K562 (cell line): ENCODE data around the gene PRKCE.

Experiments used
- ATF3 ChIP-seq, 2 experiments: fragments of 450-650 bp in 1 of 2; sonication (generic) in 1 of 2; formaldehyde crosslinking in 1 of 2; IDR thresholded peaks in 1 of 2; conservative IDR thresholded peaks in 1 of 2; 2 replicates each; pipeline versions ENCODE4 v1.6.1 to v1.8.1; 2016 to 2023; ENCODE audit warnings: mild to moderate bottlenecking in 2 of 2, moderate library complexity in 2 of 2, inconsistent platforms in 1 of 2, missing genetic modification reagents in 1 of 2
- CTCF ChIP-seq, 3 experiments: IDR thresholded peaks in 2 of 3; conservative IDR thresholded peaks in 1 of 3; 2 replicates each; pipeline ENCODE4 v1.5.1; 2011 to 2012; ENCODE audit warnings: low read length in 3 of 3, mild to moderate bottlenecking in 3 of 3, control low read depth in 2 of 3, improper control_type of control experiment in 1 of 3, inconsistent platforms in 1 of 3, low read depth in 1 of 3, mixed read lengths in 1 of 3, moderate library complexity in 1 of 3; ENCODE audit not compliant: insufficient read depth in 2 of 3
- E2F3 ChIP-seq: fragments of 250-450 bp; sonication (Bioruptor Pico); IDR thresholded peaks from 2 replicates; pipeline ENCODE4 v1.4.0; 2020; ENCODE audit warnings: mild to moderate bottlenecking
- EP300 ChIP-seq: IDR thresholded peaks from 2 replicates; pipeline ENCODE4 v1.6.1; 2012; ENCODE audit warnings: low read length, improper control_type of control experiment
- KAT7 ChIP-seq: sonication (generic); formaldehyde crosslinking; IDR thresholded peaks from 2 replicates; pipeline ENCODE4 v1.8.0; 2022; ENCODE audit warnings: missing genetic modification reagents, mild to moderate bottlenecking, borderline replicate concordance
- MAFF ChIP-seq: IDR thresholded peaks from 2 replicates; pipeline ENCODE4 v1.6.1; 2012; ENCODE audit warnings: low read length, improper control_type of control experiment
- NFE2 ChIP-seq: IDR thresholded peaks from 2 replicates; pipeline ENCODE4 v1.6.1; 2014; ENCODE audit warnings: antibody characterized with exemption, low read depth
- SAP30 ChIP-seq: fragments of 200-600 bp; sonication (generic); IDR thresholded peaks from 2 replicates; pipeline ENCODE4 v1.6.1; 2012; ENCODE audit warnings: borderline replicate concordance, low read depth, mild to moderate bottlenecking, moderate library complexity, low read length, control low read depth, inconsistent platforms; ENCODE audit not compliant: insufficient read depth, poor library complexity, severe bottlenecking
- TRIM28 ChIP-seq: fragments of 450-650 bp; IDR thresholded peaks from 2 replicates; pipeline ENCODE4 v1.6.1; 2017
- TSC22D4 ChIP-seq: fragments of 450-650 bp; IDR thresholded peaks from 2 replicates; pipeline ENCODE4 v1.6.1; 2016; ENCODE audit warnings: missing genetic modification characterization, missing biosample characterization, control low read depth
- ZC3H4 ChIP-seq: sonication (generic); formaldehyde crosslinking; IDR thresholded peaks from 2 replicates; pipeline ENCODE4 v1.9.0; 2021; ENCODE audit warnings: missing genetic modification reagents, borderline replicate concordance
- ZKSCAN1 ChIP-seq: fragments of 150-350 bp; IDR thresholded peaks from 2 replicates; pipeline ENCODE4 v1.6.1; 2016; ENCODE audit warnings: low read depth, low read length
- ZKSCAN8 ChIP-seq: fragments of 200-800 bp; sonication (Bioruptor generic); IDR thresholded peaks from 2 replicates; pipeline ENCODE4 v1.6.1; 2016; ENCODE audit warnings: missing genetic modification characterization, missing compliant biosample characterization
- ZNF175 ChIP-seq: fragments of 200-800 bp; sonication (Bioruptor generic); IDR thresholded peaks from 2 replicates; pipeline ENCODE4 v1.6.1; 2016; ENCODE audit warnings: low read depth, mild to moderate bottlenecking, missing genetic modification characterization, missing compliant biosample characterization

DNA sequence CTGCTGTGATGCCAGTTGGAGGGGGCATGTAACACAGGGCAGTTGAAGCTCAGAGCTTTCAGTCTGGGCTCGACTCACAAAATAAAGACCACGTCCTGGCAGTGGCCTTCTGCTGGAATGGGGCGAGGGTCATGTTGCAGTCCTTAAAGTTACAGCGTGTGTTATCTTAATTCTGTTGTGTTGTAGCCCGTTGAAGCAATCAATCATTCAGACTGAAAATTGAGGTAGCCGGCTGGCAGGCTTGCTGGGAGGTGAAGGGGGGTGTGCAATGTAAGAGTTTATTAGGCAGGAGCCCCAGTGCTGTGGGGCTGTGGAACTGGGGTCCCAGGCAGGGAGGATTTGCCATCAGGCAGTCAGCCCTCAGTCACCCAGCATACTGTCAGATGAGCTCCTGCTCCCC lies 508.9 kb downstream of the PRKCE start:
- TF ChIP-seq ATF3 (IDR thresholded peaks at IDR 0.05) = no peak
- no peak for TF ChIP-seq ATF3 (CRISPR knock-in tag; conservative IDR thresholded peaks at IDR 0.05)
- TF ChIP-seq KAT7 (CRISPR knock-in tag) = no peak
- no peak for TF ChIP-seq ZC3H4 (CRISPR knock-in tag)
- TF ChIP-seq NFE2 = no peak
- TF ChIP-seq CTCF (IDR thresholded peaks at IDR 0.05 in 2 of 3, conservative IDR thresholded peaks at IDR 0.05 in 1 of 3; ENCODE audit: insufficient read depth in 2 of 3, low read depth in 1 of 3, low read length in 3 of 3) = no peak
- no peak for TF ChIP-seq TSC22D4 (tag)
- no peak for TF ChIP-seq ZNF175 (CRISPR knock-in tag)
- no peak for TF ChIP-seq SAP30
- no peak for TF ChIP-seq EP300
- no peak for TF ChIP-seq MAFF
- no peak for TF ChIP-seq E2F3 (CRISPR knock-in tag)
- no peak for TF ChIP-seq ZKSCAN1
- TF ChIP-seq ZKSCAN8 = no peak
- no peak for TF ChIP-seq TRIM28
